ENCODE results near the gene ITGA11. TPM values are rescaled to one million over a fixed set of nuclear protein-coding genes. Genes with fewer than 3 reads are reported as not detected.

ITGA11 gene
- total RNA-seq, 3 donors from 2014 or later, result 7.8 to 8.5 (median 7.9) TPM

DNA sequence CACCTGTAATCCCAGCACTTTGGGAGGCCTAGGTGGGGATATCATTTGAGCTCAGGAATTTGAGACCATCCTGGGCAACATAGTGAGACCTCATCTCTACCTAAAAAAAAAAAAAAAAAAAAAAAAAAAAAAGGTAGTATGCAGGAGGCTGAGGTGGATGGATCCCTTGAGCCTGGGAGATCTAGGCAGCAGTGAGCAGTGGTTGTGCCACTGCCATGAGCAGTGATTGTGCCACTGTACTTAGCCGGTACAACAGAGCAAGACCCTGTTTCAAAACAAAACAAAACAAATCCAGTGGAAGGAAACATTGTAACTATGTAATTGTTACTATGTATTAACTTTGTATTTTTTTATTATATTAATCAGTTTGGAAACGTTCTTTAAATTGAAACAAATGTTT lies 148.6 kb downstream of the ITGA11 start:
- H3K4me1 ChIP-seq, result no peaks in the 10 kb centered on the region

GRCh38 chr15:68281008-68281407 lies 151.0 kb downstream of the ITGA11 start:
- Histone ChIP-seq H3K36me3 (no peaks in the 10 kb centered on the region), H3K9me3 (no peaks in the 10 kb centered on the region), H3K27ac (peak overlapping the region; percentile 70 to 98), H3K4me3 (peak overlapping the region; percentile 70 to 92 (median 90)), H3K27me3 (no peaks in the 10 kb centered on the region), H3K4me1 (peaks cover 0 to 10% of the 10 kb centered on the region in 2 donors)
- TF ChIP-seq POLR2A (IDR thresholded peaks at IDR 0.05) (no peak), POLR2AphosphoS5 (IDR thresholded peaks at IDR 0.05) (no peak)
- TF ChIP-seq, protein P1, sequence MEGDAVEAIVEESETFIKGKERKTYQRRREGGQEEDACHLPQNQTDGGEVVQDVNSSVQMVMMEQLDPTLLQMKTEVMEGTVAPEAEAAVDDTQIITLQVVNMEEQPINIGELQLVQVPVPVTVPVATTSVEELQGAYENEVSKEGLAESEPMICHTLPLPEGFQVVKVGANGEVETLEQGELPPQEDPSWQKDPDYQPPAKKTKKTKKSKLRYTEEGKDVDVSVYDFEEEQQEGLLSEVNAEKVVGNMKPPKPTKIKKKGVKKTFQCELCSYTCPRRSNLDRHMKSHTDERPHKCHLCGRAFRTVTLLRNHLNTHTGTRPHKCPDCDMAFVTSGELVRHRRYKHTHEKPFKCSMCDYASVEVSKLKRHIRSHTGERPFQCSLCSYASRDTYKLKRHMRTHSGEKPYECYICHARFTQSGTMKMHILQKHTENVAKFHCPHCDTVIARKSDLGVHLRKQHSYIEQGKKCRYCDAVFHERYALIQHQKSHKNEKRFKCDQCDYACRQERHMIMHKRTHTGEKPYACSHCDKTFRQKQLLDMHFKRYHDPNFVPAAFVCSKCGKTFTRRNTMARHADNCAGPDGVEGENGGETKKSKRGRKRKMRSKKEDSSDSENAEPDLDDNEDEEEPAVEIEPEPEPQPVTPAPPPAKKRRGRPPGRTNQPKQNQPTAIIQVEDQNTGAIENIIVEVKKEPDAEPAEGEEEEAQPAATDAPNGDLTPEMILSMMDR (IDR thresholded peaks at IDR 0.05), result no peak
- no peak for DNase-seq (ENCODE audit: low spot score in 2 of 2)
- intact Hi-C loops (cut with DNase I; ENCODE audit: low total_unique reads), result no loop called here

More for the DNA sequence above, 148.6 kb downstream of the ITGA11 start:
- Histone ChIP-seq H3K27ac (peak overlapping the region in 1 of 2 donors; percentile 34), H3K27me3 (no peaks in the 10 kb centered on the region), H3K4me3 (no peak overlapping the region), H3K9me3 (no peaks in the 10 kb centered on the region), H3K36me3 (no peaks in the 10 kb centered on the region)
- DNase-seq (ENCODE audit: low spot score in 2 of 2), result no peak
- TF ChIP-seq, protein P1 (IDR thresholded peaks at IDR 0.05), result no peak
- TF ChIP-seq POLR2A (IDR thresholded peaks at IDR 0.05) (no peak), POLR2AphosphoS5 (IDR thresholded peaks at IDR 0.05) (no peak)
- intact Hi-C loops (cut with DNase I; ENCODE audit: low total_unique reads), result no loop called here

DNA sequence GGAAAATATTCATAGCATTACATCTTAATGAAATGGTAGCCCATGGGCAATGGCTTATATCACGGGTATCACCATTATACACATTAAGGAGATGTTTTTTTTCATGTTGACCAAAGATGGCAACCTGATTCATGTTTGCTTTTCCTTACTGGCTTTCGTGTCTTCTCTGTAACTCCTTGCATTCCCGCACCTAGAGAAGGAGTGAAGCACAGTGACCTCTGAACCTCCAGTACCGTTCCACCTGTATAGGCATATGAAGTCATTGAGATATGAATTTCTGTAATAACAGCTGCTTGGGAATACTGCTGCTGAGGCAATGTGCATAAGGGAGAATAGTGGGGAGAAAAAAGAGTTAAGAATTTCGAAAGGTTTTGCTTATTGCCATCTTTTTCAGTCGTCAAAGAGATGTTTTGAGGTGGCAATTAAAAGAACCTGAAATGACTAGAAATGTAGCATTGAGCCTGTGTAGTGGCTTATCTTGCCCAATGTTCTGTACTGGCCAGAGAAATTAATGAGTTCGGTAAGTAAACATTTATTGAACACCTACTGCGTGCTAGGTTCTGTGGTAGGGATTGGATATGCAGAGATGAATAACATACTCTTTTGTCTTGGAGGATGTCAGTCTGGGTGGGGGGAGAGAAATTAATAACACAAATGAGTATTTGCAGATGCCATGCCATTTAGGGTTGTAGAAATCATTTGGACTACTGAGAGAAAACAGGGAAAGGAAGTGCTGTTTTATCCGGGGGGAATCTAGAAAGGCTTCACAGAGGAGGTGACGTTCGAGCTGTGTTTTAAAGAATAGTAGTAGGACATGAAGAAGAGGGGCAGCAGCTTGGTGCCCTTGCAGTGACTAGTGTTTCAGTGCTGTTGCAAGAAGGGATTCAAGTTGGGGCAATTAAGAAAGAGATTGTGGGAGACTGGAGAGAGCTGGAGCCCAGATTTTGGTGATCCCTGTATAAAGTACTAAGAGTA lies 151.9 kb downstream of the ITGA11 start:
- H3K4me1 ChIP-seq, result peaks cover 0 to 18% of the 10 kb centered on the region in 2 donors

GRCh38 chr15:68278595-68279405 lies 153.2 kb downstream of the ITGA11 start:
- Histone ChIP-seq H3K27ac (peak overlapping the region; percentile 98 to 100), H3K4me1 (peaks cover 0 to 26% of the 10 kb centered on the region in 2 donors), H3K4me3 (peak overlapping the region; percentile 70 to 92 (median 90)), H3K36me3 (no peaks in the 10 kb centered on the region), H3K9me3 (no peaks in the 10 kb centered on the region), H3K27me3 (no peaks in the 10 kb centered on the region)
- no peak for DNase-seq (ENCODE audit: low spot score in 2 of 2)
- TF ChIP-seq POLR2AphosphoS5 (IDR thresholded peaks at IDR 0.05) (no peak), POLR2A (IDR thresholded peaks at IDR 0.05) (no peak)
- TF ChIP-seq, protein P1 (IDR thresholded peaks at IDR 0.05), result no peak
- intact Hi-C loops (cut with DNase I; ENCODE audit: low total_unique reads), result no loop called here

More for the DNA sequence above, 151.9 kb downstream of the ITGA11 start:
- no peak for DNase-seq (ENCODE audit: low spot score in 2 of 2)
- Histone ChIP-seq H3K4me3 (peak overlapping the region; percentile 70 to 92 (median 90)), H3K27ac (peak overlapping the region; percentile 70 to 98), H3K9me3 (no peaks in the 10 kb centered on the region), H3K36me3 (no peaks in the 10 kb centered on the region), H3K27me3 (no peaks in the 10 kb centered on the region)
- TF ChIP-seq POLR2AphosphoS5 (IDR thresholded peaks at IDR 0.05) (no peak), POLR2A (IDR thresholded peaks at IDR 0.05) (no peak)
- TF ChIP-seq, protein P1 (IDR thresholded peaks at IDR 0.05), result no peak
- intact Hi-C loops (cut with DNase I; ENCODE audit: low total_unique reads), result no loop called here

Measured in breast epithelium (tissue), 4 donors.